HEK293T (cell line): ENCODE measurements around the gene LSR.

Experiments
- FOXK2 ChIP-seq: fragments of 450-650 bp; IDR thresholded peaks from 2 replicates; pipeline ENCODE4 v1.6.1; 2016; ENCODE audit warnings: mild to moderate bottlenecking
- HDGF ChIP-seq: fragments of 450-650 bp; IDR thresholded peaks from 2 replicates; pipeline ENCODE4 v1.6.1; 2017; ENCODE audit warnings: antibody characterized with exemption, borderline replicate concordance
- TARDBP ChIP-seq: fragments of 450-650 bp; IDR thresholded peaks from 2 replicates; pipeline ENCODE4 v1.6.1; 2016

DNA sequence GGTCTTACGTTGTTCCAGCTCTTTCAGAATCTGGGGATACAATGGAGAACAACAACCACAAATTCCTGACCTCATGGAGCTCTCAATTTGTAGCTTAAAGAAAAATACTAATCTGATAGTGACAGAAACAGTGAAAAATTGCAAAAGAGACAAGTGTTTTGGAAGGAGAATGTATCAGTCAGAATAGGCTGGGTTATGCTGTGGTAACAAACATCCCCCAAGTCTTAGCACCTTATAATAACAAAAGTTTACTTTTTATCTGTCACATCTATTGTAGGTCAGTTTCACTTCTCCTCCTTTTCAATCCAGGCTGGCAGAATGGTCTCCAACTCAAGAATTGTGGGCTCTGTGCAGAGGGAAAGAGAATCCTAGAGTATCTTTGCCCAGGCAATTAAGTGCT, 29.8 kb upstream of the LSR start:
- TF ChIP-seq TARDBP (no peak), FOXK2 (no peak), HDGF (no peak)
